Gastrocnemius medialis (tissue), 4 donors: ENCODE results near the gene IL21R.

Experiments
- CTCF ChIP-seq, 5 experiments: fragments of 450-650 bp in 3 of 5; fragments of 200-600 bp in 2 of 5; sonication (generic) in 2 of 5; IDR thresholded peaks in 4 of 5; conservative IDR thresholded peaks in 1 of 5; 1 replicate in 4 of 5; 2 replicates in 1 of 5; pipeline ENCODE4 v1.5.1; 2016 to 2019; ENCODE audit warnings: antibody characterized with exemption in 5 of 5, mild to moderate bottlenecking in 3 of 5, moderate library complexity in 3 of 5
- POLR2A ChIP-seq, 2 donors: fragments of 450-650 bp; IDR thresholded peaks; one replicate each; pipeline ENCODE4 v1.6.1; 2017; ENCODE audit warnings: antibody characterized with exemption in 2 of 2, mild to moderate bottlenecking in 2 of 2, moderate library complexity in 2 of 2

- TF ChIP-seq POLR2A (IDR thresholded peaks at IDR 0.05), result no peak
- TF ChIP-seq CTCF (IDR thresholded peaks at IDR 0.05 in 4 of 5, conservative IDR thresholded peaks at IDR 0.05 in 1 of 5), result no peak
Observed at GRCh38 chr16:27441276-27441675, 39.3 kb downstream of the IL21R start.
